ENCODE results near the gene SUPT16H. TPM values are rescaled to one million over a fixed set of nuclear protein-coding genes. Genes with fewer than 3 reads are reported as not detected.
"Not testable (repeated sequence)": the region's sequence is repeated elsewhere in the genome, so short reads cannot be mapped to it uniquely, and the experiment has no call there.

The SUPT16H gene
- total and polyA plus RNA-seq, 8 donors = 14.8 to 31.6 (median 19.9) TPM

- DNase-seq (no peak), FAIRE-seq (no peak), ATAC-seq (peak; percentile 41 to 70 (median 58))
- Histone ChIP-seq H3K9me3 (no peaks in the 10 kb centered on the region), H3K36me3 (no peaks in the 10 kb centered on the region), H3K4me1 (peaks cover 0 to 8% (median 8%) of the 10 kb centered on the region in 3 donors), H3K4me3 (peak overlapping the region in 3 of 4 donors; percentile 12 to 45 (median 34)), H3K27ac (peak overlapping the region; percentile 44 to 86 (median 69)), H3K27me3 (no peaks in the 10 kb centered on the region)
- TF ChIP-seq CTCF (IDR thresholded peaks at IDR 0.05) = no peak
- intact Hi-C loops (cut with DNase I) = no loop called here
Measured at GRCh38 chr14:21308132-21308478, 75.7 kb downstream of the SUPT16H start.

- Histone ChIP-seq H3K9me3 (no peaks in the 10 kb centered on the region), H3K4me1 (peaks cover 0 to 8% (median 8%) of the 10 kb centered on the region in 3 donors), H3K4me3 (no peak overlapping the region), H3K36me3 (no peaks in the 10 kb centered on the region), H3K27me3 (no peaks in the 10 kb centered on the region), H3K27ac (peak overlapping the region in 2 of 4 donors; percentile 44 to 81)
- 76 to 81% methylated on average over 3 of the region's 3 CpGs for WGBS, 2 donors
- FAIRE-seq (no peak), ATAC-seq (no peak), DNase-seq (no peak)
- intact Hi-C loops (cut with DNase I) = no loop called here
- TF ChIP-seq CTCF (IDR thresholded peaks at IDR 0.05) = no peak
Measured at GRCh38 chr14:21307637-21308036, 76.2 kb downstream of the SUPT16H start.

GRCh38 chr14:21302836-21303140 is 81.0 kb downstream of the SUPT16H start:
- DNase-seq; H3K27me3 ChIP-seq; H3K9me3 ChIP-seq; H3K27ac ChIP-seq; H3K36me3 ChIP-seq; intact Hi-C loops (cut with DNase I); H3K4me1 ChIP-seq; ATAC-seq; H3K4me3 ChIP-seq; FAIRE-seq: not testable (repeated sequence)
- WGBS, 2 donors = 80 to 88% methylated on average over 2 of the region's 2 CpGs

- no peak for TF ChIP-seq CTCF (IDR thresholded peaks at IDR 0.05)
- Histone ChIP-seq H3K36me3 (no peaks in the 10 kb centered on the region), H3K4me1 (peaks cover 0 to 3% (median 0%) of the 10 kb centered on the region in 3 donors), H3K9me3 (no peaks in the 10 kb centered on the region), H3K27ac (no peak overlapping the region), H3K27me3 (no peaks in the 10 kb centered on the region), H3K4me3 (no peak overlapping the region)
- WGBS, 2 donors = 71 to 78% methylated on average over 8 of the region's 8 CpGs
- FAIRE-seq = no peak
- ATAC-seq = no peak
- intact Hi-C loops (cut with DNase I) = no loop called here
- DNase-seq = no peak
Measured at GRCh38 chr14:21302013-21302835, 81.6 kb downstream of the SUPT16H start.

Other genes starting within 250 kb of the SUPT16H start
- gene OR5AU1, start 228.0 kb downstream of the SUPT16H start, total RNA-seq = not detected
- not detected for gene OR5AU1, start 228.0 kb downstream of the SUPT16H start, polyA plus RNA-seq
- gene HNRNPC, start 114.6 kb downstream of the SUPT16H start, total RNA-seq = 100 to 1,000 TPM; 118 to 257 (median 175) TPM
- 100 to 1,000 TPM; 259 to 269 TPM for gene HNRNPC, start 114.6 kb downstream of the SUPT16H start, polyA plus RNA-seq
- under 1 TPM in 3 of 6 donors, not detected in 3; 0.16 to 0.23 (median 0.21) TPM for gene RPGRIP1, start 103.9 kb downstream of the SUPT16H start, total RNA-seq
- gene RPGRIP1, start 103.9 kb downstream of the SUPT16H start, polyA plus RNA-seq = under 1 TPM; 0.08 to 0.31 TPM
- 10 to 100 TPM; 21.7 to 42.4 (median 25.6) TPM for gene CHD8, start 72.1 kb upstream of the SUPT16H start, total RNA-seq
- gene CHD8, start 72.1 kb upstream of the SUPT16H start, polyA plus RNA-seq = 10 to 100 TPM; 20.5 to 32.1 TPM
- gene RAB2B, start 92.9 kb upstream of the SUPT16H start, total RNA-seq = 10 to 100 TPM in 2 of 6 donors, 1 to 10 TPM in 4; 5.7 to 14.3 (median 8.8) TPM
- gene RAB2B, start 92.9 kb upstream of the SUPT16H start, polyA plus RNA-seq = 10 to 100 TPM; 13.8 to 18.6 TPM
- gene TOX4, start 93.2 kb upstream of the SUPT16H start, total RNA-seq = 10 to 100 TPM; 33.7 to 39.7 (median 37.6) TPM
- 10 to 100 TPM; 13.2 to 14.7 TPM for gene TOX4, start 93.2 kb upstream of the SUPT16H start, polyA plus RNA-seq
- 10 to 100 TPM; 14.2 to 27.6 (median 18.6) TPM for gene METTL3, start 127.3 kb upstream of the SUPT16H start, total RNA-seq
- 10 to 100 TPM; 34.2 to 45.8 TPM for gene METTL3, start 127.3 kb upstream of the SUPT16H start, polyA plus RNA-seq
- gene SALL2, start 142.3 kb upstream of the SUPT16H start, total RNA-seq = 1 to 10 TPM; 1.8 to 6.0 (median 3.6) TPM
- gene SALL2, start 142.3 kb upstream of the SUPT16H start, polyA plus RNA-seq = 10 to 100 TPM in 1 of 2 donors, 1 to 10 TPM in 1; 2.3 to 11.9 TPM
- not detected for gene OR10G3, start 196.1 kb upstream of the SUPT16H start, total RNA-seq
- not detected for gene OR10G3, start 196.1 kb upstream of the SUPT16H start, polyA plus RNA-seq